ENCODE data around the gene BRAP. TPM values are rescaled to one million over a fixed set of nuclear protein-coding genes. Genes with fewer than 3 reads are reported as not detected.
A peak's percentile ranks its signal among the peaks of the same experiment; 100 is the strongest.
"Not testable (repeated sequence)": the region's sequence is repeated elsewhere in the genome, so short reads cannot be mapped to it uniquely, and the experiment has no call there.

BRAP gene
- total and polyA plus RNA-seq, 12 donors = 5.9 to 18.5 (median 14.4) TPM

GRCh38 chr12:111664499-111664898, 21.3 kb downstream of the BRAP start:
- no peak for TF ChIP-seq CTCF (IDR thresholded peaks at IDR 0.05)
- 82 to 84% methylated on average over 5 of the region's 5 CpGs for WGBS, 2 donors
- Histone ChIP-seq H3K27ac (no peak overlapping the region), H3K4me1 (no peaks in the 10 kb centered on the region), H3K27me3 (no peaks in the 10 kb centered on the region), H3K4me3 (no peak overlapping the region), H3K9me3 (no peaks in the 10 kb centered on the region), H3K36me3 (peaks cover 0 to 100% (median 36%) of the 10 kb centered on the region in 9 donors)
- no peak for ATAC-seq
- DNase-seq = no peak
- intact Hi-C loops (cut with DNase I) = loop anchor here in 2 of 10 donors (10.0 kb wide), 1 partner anchor 270 kb away; no protein-coding TSS in a partner anchor

GRCh38 chr12:111656016-111656415, 29.7 kb downstream of the BRAP start:
- Histone ChIP-seq H3K4me3 (no peak overlapping the region), H3K9me3 (no peaks in the 10 kb centered on the region), H3K27ac (no peak overlapping the region), H3K4me1 (no peaks in the 10 kb centered on the region), H3K27me3 (no peaks in the 10 kb centered on the region), H3K36me3 (peaks cover 0 to 100% (median 69%) of the 10 kb centered on the region in 9 donors)
- DNase-seq = no peak
- peak in 1 of 8 donors; percentile 9 for ATAC-seq
- WGBS, 2 donors = 46 to 56% methylated on average over 4 of the region's 4 CpGs
- TF ChIP-seq CTCF (IDR thresholded peaks at IDR 0.05) = no peak
- intact Hi-C loops (cut with DNase I) = no loop called here

GRCh38 chr12:111655356-111655755, 30.4 kb downstream of the BRAP start:
- Histone ChIP-seq H3K36me3 (peaks cover 0 to 100% (median 66%) of the 10 kb centered on the region in 9 donors), H3K4me1 (no peaks in the 10 kb centered on the region), H3K27ac (no peak overlapping the region), H3K27me3 (no peaks in the 10 kb centered on the region), H3K4me3 (no peak overlapping the region), H3K9me3 (no peaks in the 10 kb centered on the region)
- no peak for TF ChIP-seq CTCF (IDR thresholded peaks at IDR 0.05)
- no peak for DNase-seq
- intact Hi-C loops (cut with DNase I) = no loop called here
- ATAC-seq = no peak
- WGBS, 2 donors = 80 to 86% methylated on average over 3 of the region's 3 CpGs

GRCh38 chr12:111653596-111653995, 32.2 kb downstream of the BRAP start:
- H3K4me3 ChIP-seq = no peak overlapping the region
- H3K36me3 ChIP-seq = peaks cover 0 to 100% (median 67%) of the 10 kb centered on the region in 9 donors
- ATAC-seq (no peak), DNase-seq (no peak)
- TF ChIP-seq CTCF (IDR thresholded peaks at IDR 0.05) = no peak
- H3K27me3 ChIP-seq = no peaks in the 10 kb centered on the region
- WGBS, 2 donors = 85 to 92% methylated on average over 6 of the region's 6 CpGs
- H3K4me1 ChIP-seq = no peaks in the 10 kb centered on the region
- no peaks in the 10 kb centered on the region for H3K9me3 ChIP-seq
- H3K27ac ChIP-seq = no peak overlapping the region
- intact Hi-C loops (cut with DNase I) = no loop called here

GRCh38 chr12:111652530-111652929, 33.2 kb downstream of the BRAP start:
- H3K4me1 ChIP-seq; H3K4me3 ChIP-seq; intact Hi-C loops (cut with DNase I); H3K9me3 ChIP-seq; ATAC-seq; DNase-seq; H3K27ac ChIP-seq; H3K27me3 ChIP-seq: not testable (repeated sequence)
- peaks cover 0 to 100% (median 58%) of the 10 kb centered on the region in 9 donors for H3K36me3 ChIP-seq
- 92 to 93% methylated on average over 9 of the region's 9 CpGs for WGBS, 2 donors
